GM23248 (cell line): ENCODE measurements around the gene ISOC1.

Experiments used
- EZH2 ChIP-seq: fragments of 200-600 bp; sonication (generic); IDR thresholded peaks from 2 replicates; pipeline ENCODE4 v1.6.1; 2018; ENCODE audit warnings: antibody characterized with exemption, mild to moderate bottlenecking; ENCODE audit not compliant: insufficient read depth, poor library complexity, severe bottlenecking
- EZH2phosphoT487 ChIP-seq: fragments of 200-600 bp; sonication (generic); IDR thresholded peaks from 2 replicates; pipeline ENCODE4 v1.6.1; 2018; ENCODE audit warnings: antibody characterized with exemption, moderate library complexity, mild to moderate bottlenecking, low read depth; ENCODE audit not compliant: insufficient read depth

DNA sequence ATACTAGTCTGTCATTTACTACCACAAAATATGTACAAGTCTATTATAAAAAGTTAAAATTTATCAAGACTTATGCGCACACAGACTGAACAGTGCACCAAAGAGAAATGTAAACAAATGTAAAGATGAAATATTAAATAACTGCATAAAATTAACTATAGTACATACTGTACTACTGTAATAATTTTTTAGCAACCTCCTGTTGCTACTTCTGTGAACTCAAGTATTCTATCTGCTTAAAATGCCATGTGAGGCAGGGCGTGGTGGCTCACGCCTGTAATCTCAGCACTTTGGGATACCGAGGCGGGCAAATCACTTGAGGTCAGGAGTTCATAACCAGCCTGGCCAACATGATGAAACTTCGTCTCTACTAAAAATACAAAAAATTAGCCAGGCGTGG lies 13.8 kb upstream of the ISOC1 start:
- TF ChIP-seq EZH2 = no peak
- no peak for TF ChIP-seq EZH2phosphoT487
